Stimulated activated naive CD8-positive, alpha-beta T cell treated with anti-CD3 and anti-CD28 coated beads, Interleukin-15, Interleukin-2, amounts not matched to agents 100 U/mL and 50 U/mL, for 24 hours (primary cell): Measurements from ENCODE around the gene KRTAP3-2.

ENCODE experiments used
- ATAC-seq: fragments of 150-1000 bp; cut with Tn5 transposase; one replicate; pipeline ENCODE4 v1.10.0; 2021
- DNase-seq: peaks from one replicate; pipeline ENCODE4 v3.0.0; 2021

The KRTAP3-2 gene

GRCh38 chr17:40963838-40964237 lies 35.9 kb downstream of the KRTAP3-2 start:
- no peak for DNase-seq
- no peak for ATAC-seq

- DNase-seq = no peak
- ATAC-seq = no peak
Observed at GRCh38 chr17:40962059-40962561, 37.6 kb downstream of the KRTAP3-2 start.

GRCh38 chr17:40961591-40961990 lies 38.1 kb downstream of the KRTAP3-2 start:
- ATAC-seq (no peak), DNase-seq (no peak)

DNA sequence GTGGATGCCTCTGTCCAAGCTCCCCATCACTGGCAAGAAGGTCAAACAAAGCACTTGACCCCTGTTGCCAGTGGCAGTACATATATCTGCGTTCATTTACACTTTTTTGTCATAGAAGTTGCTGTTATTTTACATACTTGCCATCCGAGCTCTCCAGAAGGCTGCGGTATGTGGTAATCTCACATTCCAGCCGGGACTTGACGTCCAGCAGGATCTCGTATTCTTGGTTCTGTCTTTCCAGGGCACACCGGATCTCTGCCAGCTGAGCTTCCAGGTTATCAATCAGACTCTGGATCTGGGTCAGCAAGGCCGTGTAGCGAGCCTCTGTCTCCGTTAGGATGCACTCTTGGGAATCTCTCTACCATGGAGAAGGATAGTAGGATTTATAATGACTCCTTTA lies 39.6 kb downstream of the KRTAP3-2 start:
- ATAC-seq (no peak), DNase-seq (no peak)

GRCh38 chr17:40958086-40958953 lies 41.4 kb downstream of the KRTAP3-2 start:
- DNase-seq (no peak), ATAC-seq (no peak)

DNA sequence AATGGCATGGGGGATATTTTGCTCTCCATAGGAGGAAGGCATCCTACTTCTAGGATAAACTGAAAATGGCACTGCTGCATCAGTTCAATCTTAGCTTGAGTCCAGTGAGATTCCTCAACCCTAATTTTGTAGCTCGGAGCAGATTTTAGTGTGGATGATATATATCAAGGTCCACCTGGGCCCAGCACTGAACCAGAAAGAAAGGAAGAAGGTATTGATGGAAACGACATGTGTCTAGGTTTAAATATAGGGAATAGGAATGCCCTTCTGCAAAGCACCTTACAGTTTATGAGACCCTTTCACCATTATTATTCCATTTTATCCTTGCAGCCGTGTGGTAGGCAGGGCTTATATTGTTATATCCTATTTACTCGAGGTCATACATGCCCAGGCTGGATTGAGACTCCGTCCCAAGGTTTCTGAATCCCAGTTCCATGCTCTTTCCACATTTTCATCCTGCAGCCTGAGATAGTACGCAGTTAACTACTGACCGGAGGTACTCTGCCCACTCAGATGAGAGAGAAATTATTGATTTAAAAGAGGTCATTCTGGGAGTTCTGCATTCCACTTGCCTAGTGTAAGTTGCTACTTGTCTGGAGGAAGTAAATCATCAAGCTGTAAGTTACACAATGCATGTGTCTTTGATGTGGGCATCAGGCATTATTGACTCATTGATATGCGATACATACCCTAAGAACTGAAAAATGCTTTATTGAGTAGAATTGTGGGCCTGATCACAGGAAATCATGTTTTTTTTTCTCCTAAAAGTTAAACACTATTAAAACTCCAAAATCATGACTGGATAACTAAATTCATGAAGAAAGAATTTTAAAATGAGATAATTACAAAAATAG lies 43.1 kb downstream of the KRTAP3-2 start:
- ATAC-seq = no peak
- no peak for DNase-seq

GRCh38 chr17:40953881-40954280 lies 45.8 kb downstream of the KRTAP3-2 start:
- DNase-seq (no peak), ATAC-seq (no peak)

- ATAC-seq = no peak
- no peak for DNase-seq
Observed at GRCh38 chr17:40952661-40953060, 47.0 kb downstream of the KRTAP3-2 start.

DNA sequence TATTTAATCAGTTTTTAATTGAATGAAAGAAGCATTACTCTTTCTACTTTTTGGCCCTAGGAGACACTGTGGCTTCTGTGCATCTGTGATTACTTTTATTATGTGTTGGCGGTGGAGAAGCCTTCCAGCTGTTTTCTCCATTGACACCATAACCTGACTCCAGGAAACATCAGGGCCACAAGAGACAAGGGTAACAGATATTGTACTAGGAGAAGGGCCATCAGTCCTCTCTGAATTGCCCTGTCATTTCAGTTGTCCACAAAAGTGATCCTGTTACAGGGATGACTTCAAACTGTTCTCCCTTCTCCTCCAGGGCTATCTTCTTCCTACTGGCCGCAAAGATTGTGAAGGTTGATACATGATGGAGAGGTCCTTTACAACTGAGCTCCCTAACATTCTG lies 47.6 kb downstream of the KRTAP3-2 start:
- no peak for ATAC-seq
- DNase-seq = no peak

- no peak for DNase-seq
- ATAC-seq = no peak
Observed at GRCh38 chr17:40951011-40951622, 48.6 kb downstream of the KRTAP3-2 start.

- DNase-seq (no peak), ATAC-seq (no peak)
Observed at GRCh38 chr17:40950176-40950575, 49.5 kb downstream of the KRTAP3-2 start.

DNA sequence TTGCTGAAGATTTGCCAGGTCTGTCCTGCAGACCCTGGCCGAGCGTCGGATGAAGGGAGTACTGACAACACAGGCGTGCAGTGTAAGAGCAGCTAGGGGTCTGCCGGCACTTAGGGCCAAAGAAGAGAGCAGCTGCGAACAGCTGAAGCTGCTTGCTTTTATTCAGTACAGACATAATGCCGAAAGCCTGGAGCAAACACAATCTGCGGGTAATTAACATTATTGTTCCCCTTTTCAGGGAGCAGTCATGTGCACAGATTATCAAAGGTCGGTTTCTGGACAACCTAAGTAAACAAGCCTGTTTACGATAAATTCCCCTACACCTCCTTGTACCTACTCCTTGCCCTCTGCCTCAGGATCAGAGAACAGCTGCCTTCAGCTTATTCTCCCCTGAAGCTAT lies 50.3 kb downstream of the KRTAP3-2 start:
- no peak for DNase-seq
- ATAC-seq = no peak
